ENCODE data around the gene DNAJB4. TPM values are rescaled to one million over a fixed set of nuclear protein-coding genes. Genes with fewer than 3 reads are reported as not detected.

Gene DNAJB4
- total RNA-seq, 1 experiment from 2014 or later: 4.2 TPM

- DNase-seq (ENCODE audit: low spot score): no peak
Observed at GRCh38 chr1:78036450-78036849, 31.7 kb downstream of the DNAJB4 start.

- DNase-seq (ENCODE audit: low spot score): no peak
Observed at GRCh38 chr1:78038071-78038470, 33.3 kb downstream of the DNAJB4 start.

- DNase-seq (ENCODE audit: low spot score): peak; percentile 20
Observed at GRCh38 chr1:78038491-78038939, 33.8 kb downstream of the DNAJB4 start.

GRCh38 chr1:78040484-78041089, 35.8 kb downstream of the DNAJB4 start:
- DNase-seq (ENCODE audit: low spot score): no peak

GRCh38 chr1:78043436-78043835, 38.7 kb downstream of the DNAJB4 start:
- no peak for DNase-seq (ENCODE audit: low spot score)

- DNase-seq (ENCODE audit: low spot score): peak; percentile 35
Observed at GRCh38 chr1:78044796-78045562, 40.2 kb downstream of the DNAJB4 start.

GRCh38 chr1:78045563-78045925, 40.8 kb downstream of the DNAJB4 start:
- DNase-seq (ENCODE audit: low spot score): peak; percentile 71

- DNase-seq (ENCODE audit: low spot score): peak; percentile 73
Observed at GRCh38 chr1:78045926-78046778, 41.4 kb downstream of the DNAJB4 start, which contains the start of gene GIPC2. TSS of gene GIPC2 (plus strand) at chr1:78045966. CDS start at chr1:78046095, 129 bp downstream.

- peak; percentile 72 for DNase-seq (ENCODE audit: low spot score)
Observed at GRCh38 chr1:78047106-78047505, 42.4 kb downstream of the DNAJB4 start.

GRCh38 chr1:78047631-78048030, 42.9 kb downstream of the DNAJB4 start:
- peak; percentile 56 for DNase-seq (ENCODE audit: low spot score)

- DNase-seq (ENCODE audit: low spot score): no peak
Observed at GRCh38 chr1:78048446-78048845, 43.7 kb downstream of the DNAJB4 start.

GRCh38 chr1:78049396-78049795, 44.7 kb downstream of the DNAJB4 start:
- DNase-seq (ENCODE audit: low spot score): no peak

- no peak for DNase-seq (ENCODE audit: low spot score)
Observed at GRCh38 chr1:78051005-78051404, 46.3 kb downstream of the DNAJB4 start.

GRCh38 chr1:78052685-78053405, 48.1 kb downstream of the DNAJB4 start:
- no peak for DNase-seq (ENCODE audit: low spot score)

- no peak for DNase-seq (ENCODE audit: low spot score)
Observed at GRCh38 chr1:78053498-78053897, 48.8 kb downstream of the DNAJB4 start.

- DNase-seq (ENCODE audit: low spot score): no peak
Observed at GRCh38 chr1:78054559-78054958, 49.8 kb downstream of the DNAJB4 start.

- DNase-seq (ENCODE audit: low spot score): no peak
Observed at GRCh38 chr1:78054972-78055371, 50.2 kb downstream of the DNAJB4 start.

- DNase-seq (ENCODE audit: low spot score): peak; percentile 29
Observed at GRCh38 chr1:78055565-78056132, 50.9 kb downstream of the DNAJB4 start.

GRCh38 chr1:78058670-78059069, 53.9 kb downstream of the DNAJB4 start:
- DNase-seq (ENCODE audit: low spot score): no peak

GRCh38 chr1:78060857-78061563, 56.3 kb downstream of the DNAJB4 start:
- DNase-seq (ENCODE audit: low spot score): no peak

Data from HT-29 (cell line).